HG03175 (cell line): ENCODE measurements around the gene SSX2IP.

Experiments
- ATAC-seq: cut with Tn5 transposase; IDR thresholded peaks from one replicate; pipeline ENCODE4 v1.9.1; 2021; ENCODE audit warnings: mild to moderate bottlenecking, moderate library complexity; ENCODE audit not compliant: unreplicated experiment

The SSX2IP gene

GRCh38 chr1:84711121-84711520, 20.9 kb upstream of the SSX2IP start:
- no peak for ATAC-seq

GRCh38 chr1:84709131-84709530, 18.9 kb upstream of the SSX2IP start:
- ATAC-seq, result no peak

- ATAC-seq, result no peak
These were observed 17.8 kb upstream of the SSX2IP start for GRCh38 chr1:84708031-84708430.

GRCh38 chr1:84705513-84705912, 15.3 kb upstream of the SSX2IP start:
- no peak for ATAC-seq

GRCh38 chr1:84704872-84705417, 14.7 kb upstream of the SSX2IP start:
- no peak for ATAC-seq

- no peak for ATAC-seq
These were observed 13.2 kb upstream of the SSX2IP start for GRCh38 chr1:84703431-84703830.

- no peak for ATAC-seq
These were observed 11.9 kb upstream of the SSX2IP start for GRCh38 chr1:84702143-84702542.

- ATAC-seq, result no peak
These were observed 11.1 kb upstream of the SSX2IP start for GRCh38 chr1:84701376-84701775.

GRCh38 chr1:84700070-84700469, 9.8 kb upstream of the SSX2IP start:
- no peak for ATAC-seq

GRCh38 chr1:84698151-84699110, 8.2 kb upstream of the SSX2IP start:
- ATAC-seq, result no peak

- ATAC-seq, result no peak
These were observed 3.5 kb upstream of the SSX2IP start for GRCh38 chr1:84693785-84694184.

GRCh38 chr1:84693005-84693404, 2.7 kb upstream of the SSX2IP start:
- ATAC-seq, result no peak

- ATAC-seq, result no peak
These were observed 2.1 kb upstream of the SSX2IP start for GRCh38 chr1:84692391-84692790.

GRCh38 chr1:84691122-84691783, 992 bp upstream of the SSX2IP start:
- ATAC-seq, result no peak

- ATAC-seq, result peak; percentile 60
These were observed 506 bp downstream of the SSX2IP start for GRCh38 chr1:84689514-84690396.

GRCh38 chr1:84688463-84689061, 1.7 kb downstream of the SSX2IP start:
- no peak for ATAC-seq

- ATAC-seq, result no peak
These were observed 2.4 kb downstream of the SSX2IP start for GRCh38 chr1:84687714-84688462.

GRCh38 chr1:84686223-84686622, 4.0 kb downstream of the SSX2IP start:
- no peak for ATAC-seq

- ATAC-seq, result no peak
These were observed 6.8 kb downstream of the SSX2IP start for GRCh38 chr1:84683508-84683907.

GRCh38 chr1:84682047-84682446, 8.2 kb downstream of the SSX2IP start:
- ATAC-seq, result no peak
